Superior temporal gyrus (tissue), 1 donor: ENCODE data around the gene MFSD6.
A peak's percentile ranks its signal among the peaks of the same experiment; 100 is the strongest.
"Not testable (repeated sequence)": the region's sequence is repeated elsewhere in the genome, so short reads cannot be mapped to it uniquely, and the experiment has no call there.

Experiments
- DNase-seq: peaks from one replicate; pipeline ENCODE4 v3.0.0-alpha.2; 2016; ENCODE audit errors: extremely low spot score

MFSD6 gene

GRCh38 chr2:190405995-190406394 lies 2.2 kb upstream of the MFSD6 start:
- no peak for DNase-seq

GRCh38 chr2:190406805-190407204 lies 1.4 kb upstream of the MFSD6 start:
- DNase-seq = peak; percentile 24

- peak; percentile 74 for DNase-seq
Measured at GRCh38 chr2:190407246-190407661, 901 bp upstream of the MFSD6 start.

- DNase-seq = peak; percentile 81
Measured at GRCh38 chr2:190408538-190409271, 550 bp downstream of the MFSD6 start.

- no peak for DNase-seq
Measured at GRCh38 chr2:190409616-190410015, 1.5 kb downstream of the MFSD6 start.

GRCh38 chr2:190410166-190410565 lies 2.0 kb downstream of the MFSD6 start:
- peak; percentile 70 for DNase-seq

GRCh38 chr2:190412966-190413365 lies 4.8 kb downstream of the MFSD6 start:
- DNase-seq = no peak

GRCh38 chr2:190413421-190413820 lies 5.3 kb downstream of the MFSD6 start:
- peak; percentile 42 for DNase-seq

- DNase-seq = no peak
Measured at GRCh38 chr2:190415251-190415650, 7.1 kb downstream of the MFSD6 start.

- no peak for DNase-seq
Measured at GRCh38 chr2:190415794-190416775, 7.9 kb downstream of the MFSD6 start.

GRCh38 chr2:190417045-190417842 lies 9.1 kb downstream of the MFSD6 start:
- no peak for DNase-seq

- no peak for DNase-seq
Measured at GRCh38 chr2:190418727-190419126, 10.6 kb downstream of the MFSD6 start.

GRCh38 chr2:190420801-190421200 lies 12.6 kb downstream of the MFSD6 start:
- no peak for DNase-seq

- DNase-seq = peak; percentile 53
Measured at GRCh38 chr2:190425221-190425866, 17.2 kb downstream of the MFSD6 start.

GRCh38 chr2:190425883-190426658 lies 17.9 kb downstream of the MFSD6 start:
- DNase-seq = no peak

- DNase-seq = not testable (repeated sequence)
Measured at GRCh38 chr2:190430866-190431265, 22.7 kb downstream of the MFSD6 start.

GRCh38 chr2:190431907-190432306 lies 23.8 kb downstream of the MFSD6 start:
- DNase-seq = no peak

- DNase-seq = no peak
Measured at GRCh38 chr2:190432567-190433231, 24.5 kb downstream of the MFSD6 start.

- DNase-seq = no peak
Measured at GRCh38 chr2:190435031-190435670, 27.0 kb downstream of the MFSD6 start.
